Midbrain (tissue), 1 donor: Measurements from ENCODE around the gene STON2.
"Not testable (repeated sequence)": the region's sequence is repeated elsewhere in the genome, so short reads cannot be mapped to it uniquely, and the experiment has no call there.

Source experiments
- DNase-seq: peaks from one replicate; lab custom pipeline; 2025; lab: John Stamatoyannopoulos, UW

Gene STON2

GRCh38 chr14:81265636-81266169 lies 134.4 kb downstream of the STON2 start:
- no peak for DNase-seq

- no peak for DNase-seq
Measured at GRCh38 chr14:81264671-81265070, 135.5 kb downstream of the STON2 start.

GRCh38 chr14:81263777-81264410 lies 136.2 kb downstream of the STON2 start:
- no peak for DNase-seq

DNA sequence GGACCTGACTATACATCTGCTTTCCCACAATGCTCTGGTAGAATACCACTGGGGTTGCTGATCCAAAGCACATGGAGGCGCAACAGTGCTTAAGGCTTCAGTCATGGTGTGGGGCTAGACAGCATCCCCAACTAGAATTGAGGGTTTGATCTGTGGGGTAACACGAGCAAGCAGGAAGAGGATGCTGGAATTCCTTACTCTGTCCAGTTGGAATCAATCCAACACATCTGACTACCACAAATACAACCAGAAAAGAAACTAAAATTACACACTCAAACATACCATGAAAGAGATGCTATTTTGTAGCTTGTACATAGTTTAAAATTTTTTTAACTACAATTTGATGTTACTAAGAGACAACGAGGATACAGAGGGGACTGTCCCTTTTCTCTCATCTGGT lies 138.9 kb downstream of the STON2 start:
- DNase-seq: no peak

- no peak for DNase-seq
Measured at GRCh38 chr14:81260732-81261131, 139.4 kb downstream of the STON2 start.

GRCh38 chr14:81256289-81256960 lies 143.7 kb downstream of the STON2 start:
- no peak for DNase-seq

- DNase-seq: no peak
Measured at GRCh38 chr14:81252278-81252677, 147.8 kb downstream of the STON2 start.

DNA sequence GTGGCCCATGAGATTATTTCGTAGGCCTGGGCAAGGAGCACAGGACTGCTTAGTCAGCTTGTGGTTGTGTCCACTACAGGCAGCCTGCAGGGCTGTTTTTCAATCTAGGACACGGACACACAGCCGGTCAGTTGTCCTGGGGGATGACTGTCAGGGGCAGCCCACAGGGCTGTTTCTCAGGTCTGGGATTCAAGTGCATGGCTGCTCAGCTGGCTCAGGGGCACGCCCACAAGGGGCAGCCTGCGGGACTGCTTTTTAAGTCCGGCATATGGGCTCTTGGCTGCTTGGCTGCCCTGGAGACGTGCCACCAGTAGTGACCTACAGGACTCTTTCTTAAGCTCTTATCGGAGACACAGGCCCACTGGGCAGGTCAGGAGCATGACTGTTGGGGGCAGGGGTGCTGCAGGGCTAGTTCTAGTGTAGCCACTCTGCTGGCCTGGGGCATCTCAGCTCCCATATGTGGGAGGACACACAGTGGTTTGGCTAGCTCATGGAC lies 152.8 kb downstream of the STON2 start:
- DNase-seq: no peak

DNA sequence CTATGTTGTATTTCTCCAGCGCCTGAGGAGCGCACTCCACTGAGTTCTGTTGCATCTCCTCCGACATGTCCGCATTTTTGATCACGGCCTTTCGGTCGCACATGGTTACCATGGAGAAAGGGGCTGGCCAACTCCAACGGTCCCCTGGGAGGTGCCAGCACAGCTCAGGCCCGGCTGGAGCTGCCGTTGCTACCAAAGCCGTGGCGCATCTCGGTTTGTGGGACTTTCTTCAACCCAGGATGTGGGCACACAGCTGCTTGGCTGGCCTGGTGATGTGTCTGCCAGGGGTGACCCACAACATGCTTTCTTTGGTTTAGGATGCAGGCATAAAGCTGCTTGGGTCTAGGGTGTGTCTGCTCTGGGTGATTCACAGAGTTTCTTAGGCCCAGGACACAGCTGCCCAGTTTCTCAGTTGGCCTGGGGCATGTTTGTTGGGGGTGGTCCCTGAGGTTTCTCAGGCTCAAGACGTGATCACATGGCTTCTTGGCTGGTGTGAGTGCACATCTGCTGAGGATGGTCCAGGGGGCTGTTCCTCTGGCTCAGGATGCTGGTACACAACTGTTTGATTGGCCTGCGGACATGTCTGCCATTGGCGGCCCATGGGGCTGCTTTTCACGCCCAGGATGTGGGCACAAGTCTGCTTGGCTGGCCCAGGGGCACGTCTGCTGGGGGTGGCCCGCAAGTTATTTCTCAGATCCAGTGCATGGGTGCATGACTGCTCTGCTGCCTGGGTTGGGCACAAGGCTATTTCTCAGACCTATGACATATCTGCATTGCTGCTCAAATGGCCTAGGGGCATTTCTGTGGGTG lies 153.5 kb downstream of the STON2 start:
- DNase-seq: no peak

DNA sequence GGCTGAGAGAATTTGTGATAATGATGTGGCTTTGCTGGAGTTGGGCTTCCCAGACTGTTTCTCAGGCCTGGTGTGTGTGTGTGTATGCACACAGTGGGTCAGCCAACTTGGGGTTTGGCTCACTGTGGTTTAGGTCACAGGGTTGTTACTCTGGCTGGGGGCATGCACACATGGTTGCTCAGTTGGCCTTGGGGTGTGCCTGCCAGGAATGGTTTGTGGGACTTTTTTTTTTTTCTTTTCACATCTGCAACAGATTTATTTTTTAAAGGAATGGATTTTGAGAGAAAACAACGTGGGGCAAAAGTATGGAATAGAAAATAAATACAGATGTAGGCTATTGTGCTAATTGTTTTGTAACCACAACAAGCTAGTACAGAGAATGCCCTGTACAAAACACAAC lies 154.4 kb downstream of the STON2 start:
- DNase-seq: no peak

DNA sequence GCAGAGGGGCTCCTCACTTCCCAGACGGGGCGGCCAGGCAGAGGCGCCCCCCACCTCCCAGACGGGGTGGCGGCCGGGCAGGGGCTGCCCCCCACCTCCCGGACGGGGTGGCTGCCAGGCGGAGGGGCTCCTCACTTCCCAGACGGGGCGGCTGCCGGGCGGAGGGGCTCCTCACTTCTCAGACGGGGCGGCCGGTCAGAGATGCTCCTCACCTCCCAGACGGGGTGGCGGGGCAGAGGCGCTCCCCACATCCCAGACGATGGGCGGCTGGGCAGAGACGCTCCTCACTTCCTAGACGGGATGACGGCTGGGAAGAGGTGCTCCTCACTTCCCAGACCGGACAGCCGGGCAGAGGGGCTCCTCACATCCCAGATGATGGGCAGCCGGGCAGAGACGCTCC lies 155.7 kb downstream of the STON2 start:
- DNase-seq: not testable (repeated sequence)

DNA sequence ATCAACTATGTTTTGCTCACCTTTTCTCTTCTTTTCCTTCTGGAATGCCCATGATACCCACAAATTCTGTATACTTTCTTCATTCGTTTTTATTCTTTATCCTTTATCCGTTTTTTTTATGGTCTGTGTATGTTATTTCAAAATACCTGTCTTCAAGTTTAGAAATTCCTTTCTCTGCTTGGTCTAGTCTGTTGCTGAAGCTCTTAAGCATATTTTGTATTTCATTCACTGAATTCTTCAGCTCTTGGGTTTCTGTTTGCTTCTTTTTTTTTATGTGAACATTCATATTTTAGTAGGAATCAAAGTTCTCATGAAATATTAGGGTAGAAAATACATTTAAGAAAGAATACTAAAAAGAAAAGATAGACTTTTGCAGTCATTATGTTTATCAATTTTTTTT lies 156.6 kb downstream of the STON2 start:
- no peak for DNase-seq

DNA sequence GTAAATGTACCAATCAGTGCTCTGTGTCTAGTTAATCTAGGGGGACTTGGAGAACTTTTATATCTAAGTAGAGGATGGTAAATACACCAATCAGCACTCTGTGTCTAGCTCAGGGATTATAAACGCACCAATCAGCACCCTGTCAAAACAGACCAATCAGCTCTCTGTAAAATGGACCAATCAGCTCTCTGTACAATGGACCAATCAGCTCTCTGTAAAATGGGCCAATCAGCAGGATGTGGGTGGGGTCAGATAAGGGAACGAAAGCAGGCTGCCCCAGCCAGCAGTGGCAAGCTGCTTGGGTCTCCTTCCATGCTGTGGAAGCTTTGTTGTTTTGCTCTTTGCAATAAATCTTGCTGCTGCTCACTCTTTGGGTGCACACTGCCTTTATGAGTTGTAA lies 163.3 kb downstream of the STON2 start:
- not testable (repeated sequence) for DNase-seq

DNA sequence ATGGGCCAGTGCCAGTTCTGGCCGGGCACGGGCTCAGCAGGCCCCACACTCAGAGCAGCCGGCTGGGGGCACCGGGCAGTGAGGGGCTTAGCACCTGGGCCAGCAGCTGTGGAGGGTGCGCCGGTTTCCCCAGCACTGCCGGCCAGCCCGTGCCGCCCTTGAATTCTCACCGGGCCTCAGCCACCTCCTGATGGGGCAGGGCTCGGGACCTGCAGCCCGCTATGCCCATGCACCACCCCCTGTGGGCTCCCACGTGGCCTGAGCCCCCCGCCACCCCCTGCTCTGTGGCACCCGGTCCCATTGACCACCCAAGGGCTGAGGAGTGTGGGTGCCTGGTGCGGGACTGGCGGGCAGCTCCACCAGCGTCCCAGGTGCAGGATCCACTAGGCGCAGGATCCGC lies 164.0 kb downstream of the STON2 start:
- no peak for DNase-seq

DNA sequence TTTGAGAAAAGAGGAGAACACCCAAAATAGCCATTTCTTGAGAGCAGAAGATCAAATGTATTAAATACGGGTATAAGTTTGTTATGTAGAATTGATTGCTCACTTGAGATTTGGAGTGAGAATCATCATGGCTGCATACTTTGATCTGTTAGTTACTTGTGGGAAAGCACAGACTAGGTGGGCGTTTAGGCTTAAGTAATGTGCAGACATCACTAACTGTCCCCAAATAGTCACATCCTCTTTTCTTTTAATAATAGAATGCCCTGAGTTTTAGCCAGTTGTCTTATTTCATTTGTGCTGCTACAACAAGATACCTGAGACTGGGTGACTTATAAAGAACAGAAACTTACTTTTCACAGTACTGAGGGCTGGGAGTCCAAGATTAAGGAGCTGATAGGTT lies 165.0 kb downstream of the STON2 start:
- DNase-seq: no peak

- no peak for DNase-seq
Measured at GRCh38 chr14:81234278-81234677, 165.8 kb downstream of the STON2 start.

DNA sequence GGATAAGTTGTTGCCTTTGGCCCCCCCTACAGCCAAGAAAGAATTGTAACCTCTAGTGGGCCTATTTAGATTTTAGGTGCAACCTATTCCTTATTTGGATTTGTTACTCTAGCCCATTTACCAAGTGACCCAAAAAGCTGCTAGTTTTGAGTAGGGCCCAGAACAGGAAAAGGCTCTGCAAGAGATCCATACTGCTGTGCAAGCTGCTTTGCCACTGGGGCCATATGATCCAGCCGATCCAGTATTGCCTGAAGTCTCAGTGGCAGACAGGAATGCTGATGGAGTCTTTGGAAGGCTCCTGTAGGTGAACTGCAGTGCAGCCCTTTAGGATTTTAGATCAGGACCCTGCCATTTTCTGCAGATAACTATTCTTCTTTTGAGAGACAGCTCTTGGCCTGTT lies 166.5 kb downstream of the STON2 start:
- DNase-seq: no peak

GRCh38 chr14:81231540-81231939 lies 168.6 kb downstream of the STON2 start:
- DNase-seq: no peak

DNA sequence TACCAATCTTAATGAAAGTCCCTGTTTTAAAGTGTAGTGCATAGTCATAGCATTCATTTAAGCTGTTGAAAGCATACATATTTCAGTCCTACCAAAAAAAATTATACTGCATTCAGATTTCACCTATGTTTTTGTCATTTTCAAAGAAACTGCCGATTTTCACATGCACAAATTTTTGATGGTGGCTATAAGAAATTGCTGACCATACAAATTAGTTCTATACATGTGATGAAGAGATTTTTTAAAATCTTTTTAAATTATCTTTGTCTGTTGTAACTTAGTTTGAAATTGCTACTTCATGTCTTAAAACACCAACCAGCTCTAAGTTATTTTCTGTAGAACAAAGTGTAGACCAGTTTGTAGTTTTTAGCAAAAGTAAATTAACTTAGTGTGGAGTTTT lies 175.9 kb downstream of the STON2 start:
- DNase-seq: no peak

DNA sequence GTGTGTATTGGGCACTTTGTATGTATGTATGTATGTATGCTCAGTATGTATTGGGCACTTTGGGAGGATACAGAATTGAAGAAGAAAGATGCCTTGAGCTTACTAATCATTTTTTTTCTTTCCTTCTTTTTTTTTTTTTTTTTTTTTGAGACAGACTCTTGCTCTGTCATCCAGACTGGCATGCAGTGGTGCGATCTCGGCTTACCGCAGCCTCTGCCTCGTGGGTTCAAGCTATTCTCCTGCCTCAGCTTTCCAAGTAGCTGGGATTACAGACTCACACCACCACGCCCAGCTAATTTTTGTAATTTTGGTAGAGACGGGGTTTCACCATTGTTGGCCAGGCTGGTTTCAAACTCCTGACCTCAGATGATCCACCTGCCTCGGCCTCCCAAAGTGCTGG lies 176.3 kb downstream of the STON2 start:
- DNase-seq: not testable (repeated sequence)

DNA sequence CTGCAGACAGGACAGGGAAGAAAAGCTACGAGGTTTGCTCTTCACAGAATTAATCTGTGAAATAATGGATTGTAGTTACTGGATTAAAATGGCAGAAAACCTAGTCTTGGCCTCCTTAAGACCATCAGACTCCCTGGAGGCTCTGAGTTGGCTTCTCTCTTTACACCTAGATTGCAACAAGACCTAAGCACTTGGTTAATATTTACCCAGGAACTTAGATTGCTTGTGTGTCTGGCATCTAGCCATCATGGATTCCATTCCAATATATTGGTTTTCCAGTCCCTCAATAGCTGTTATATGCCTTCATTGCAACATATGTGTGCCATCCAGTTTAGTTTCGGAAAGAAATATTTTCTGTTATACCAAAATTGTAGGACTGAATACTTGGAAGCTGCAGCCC lies 177.4 kb downstream of the STON2 start:
- DNase-seq: no peak

GRCh38 chr14:81222126-81222525 lies 178.0 kb downstream of the STON2 start:
- DNase-seq: no peak
